ENCODE results near the gene FATE1.
A peak's percentile ranks its signal among the peaks of the same experiment; 100 is the strongest.

Gene FATE1

GRCh38 chrX:151704041-151704663, 11.7 kb upstream of the FATE1 start:
- no peak for DNase-seq (ENCODE audit: low read depth, low spot score)

- no peak for DNase-seq (ENCODE audit: low read depth, low spot score)
These were observed 7.0 kb upstream of the FATE1 start for GRCh38 chrX:151708821-151709220.

GRCh38 chrX:151710457-151710856, 5.4 kb upstream of the FATE1 start:
- DNase-seq (ENCODE audit: low read depth, low spot score): no peak

- no peak for DNase-seq (ENCODE audit: low read depth, low spot score)
These were observed 4.7 kb upstream of the FATE1 start for GRCh38 chrX:151711154-151711553.

- DNase-seq (ENCODE audit: low read depth, low spot score): no peak
These were observed 4.0 kb upstream of the FATE1 start for GRCh38 chrX:151711787-151712186.

DNA sequence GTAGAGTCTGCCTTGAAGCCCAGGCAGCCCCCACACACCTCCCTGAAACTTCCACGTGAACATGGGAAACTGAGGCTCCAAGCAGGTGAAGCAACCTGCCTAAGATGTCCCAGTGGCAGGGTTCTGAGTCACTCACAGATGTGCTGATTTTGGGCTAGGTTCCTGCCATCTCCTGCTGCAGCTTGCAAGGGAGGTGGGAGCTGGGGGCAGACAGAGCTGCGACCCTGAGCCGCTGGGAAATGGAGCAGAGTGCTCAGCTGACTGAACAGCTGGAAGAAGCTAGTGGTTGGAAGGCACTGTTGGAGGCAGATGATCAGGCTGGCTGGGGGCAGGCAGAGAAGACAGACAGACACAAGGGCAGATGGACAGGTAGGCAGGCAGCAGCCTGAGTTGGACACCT, 3.6 kb upstream of the FATE1 start:
- DNase-seq (ENCODE audit: low read depth, low spot score): no peak

DNA sequence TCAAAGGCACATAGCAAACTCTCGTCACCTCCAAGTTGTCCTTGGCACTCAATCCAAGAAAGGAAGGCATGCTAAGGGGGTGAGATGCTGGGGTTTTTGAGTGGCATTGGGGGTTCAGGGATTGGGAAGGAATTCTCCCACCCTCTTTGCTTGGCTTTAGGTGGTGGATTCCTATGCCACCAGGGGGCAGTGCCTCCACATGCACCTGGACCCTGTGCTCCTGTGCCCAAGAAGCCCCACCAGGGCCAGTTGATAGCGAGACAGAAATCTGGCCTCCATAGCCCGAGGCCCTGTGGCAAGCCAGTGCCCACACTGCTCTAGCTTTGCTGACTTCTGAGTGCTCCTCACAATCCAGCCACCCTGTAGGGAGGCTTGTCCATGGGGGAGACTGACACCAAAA, 2.0 kb upstream of the FATE1 start:
- DNase-seq (ENCODE audit: low read depth, low spot score): peak; percentile 74

DNA sequence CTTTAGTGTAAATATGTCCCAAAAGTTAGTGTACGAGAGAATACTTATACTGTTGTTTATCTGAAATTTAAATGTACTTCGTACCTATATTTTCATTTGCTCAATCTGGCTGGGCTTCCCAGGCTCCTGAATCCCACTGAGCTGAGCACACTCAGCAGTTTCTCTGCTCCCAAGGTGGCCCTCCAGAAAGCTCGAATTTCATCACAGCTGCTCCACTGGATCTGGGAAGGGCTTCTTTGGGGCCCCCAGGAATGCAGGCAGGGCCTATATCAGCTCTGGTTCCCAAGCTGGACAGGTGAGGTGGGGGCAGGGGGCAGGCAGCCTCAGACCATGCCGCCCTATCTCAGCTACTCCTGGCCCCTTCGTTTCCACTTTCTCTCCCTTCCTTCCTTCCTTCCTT, 1.5 kb upstream of the FATE1 start:
- peak; percentile 34 for DNase-seq (ENCODE audit: low read depth, low spot score)

GRCh38 chrX:151722241-151722846, 6.5 kb downstream of the FATE1 start:
- DNase-seq (ENCODE audit: low read depth, low spot score): peak; percentile 91

- peak; percentile 41 for DNase-seq (ENCODE audit: low read depth, low spot score)
These were observed 7.4 kb downstream of the FATE1 start for GRCh38 chrX:151723156-151723760.

- no peak for DNase-seq (ENCODE audit: low read depth, low spot score)
These were observed 8.9 kb downstream of the FATE1 start for GRCh38 chrX:151724563-151725337.

- DNase-seq (ENCODE audit: low read depth, low spot score): no peak
These were observed 9.4 kb downstream of the FATE1 start for GRCh38 chrX:151725338-151725614.

DNA sequence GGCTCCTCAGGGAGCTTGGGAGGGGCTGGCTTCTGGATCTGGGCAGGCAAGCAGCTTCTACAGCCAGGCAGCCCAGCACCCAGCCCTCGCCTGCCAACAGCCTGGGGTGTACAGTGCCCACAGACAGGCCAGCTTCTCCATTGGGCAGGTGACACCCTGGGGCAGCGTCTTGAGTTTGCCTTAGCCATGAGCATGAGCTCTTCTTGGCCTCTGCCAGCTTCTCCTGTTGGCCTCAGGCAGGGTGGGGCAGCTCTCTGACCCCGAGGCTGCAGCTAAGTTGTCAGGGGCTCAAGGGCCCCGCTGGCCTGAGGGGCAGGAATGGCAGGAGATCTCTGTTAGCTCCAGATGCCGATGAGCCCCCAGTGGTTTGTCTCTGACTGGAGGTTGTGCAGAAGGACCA, 10.9 kb downstream of the FATE1 start:
- DNase-seq (ENCODE audit: low read depth, low spot score): no peak

GRCh38 chrX:151727346-151727745, 11.5 kb downstream of the FATE1 start:
- no peak for DNase-seq (ENCODE audit: low read depth, low spot score)

GRCh38 chrX:151729056-151729725, 13.4 kb downstream of the FATE1 start:
- DNase-seq (ENCODE audit: low read depth, low spot score): no peak

GRCh38 chrX:151734446-151734845, 18.6 kb downstream of the FATE1 start, which contains the start of gene CNGA2:
Gene CNGA2 (plus strand): TSS chrX:151734746. CDS start chrX:151738484, 3,738 bp downstream.
- DNase-seq (ENCODE audit: low read depth, low spot score): no peak

- no peak for DNase-seq (ENCODE audit: low read depth, low spot score)
These were observed 19.4 kb downstream of the FATE1 start for GRCh38 chrX:151735219-151735618.

DNA sequence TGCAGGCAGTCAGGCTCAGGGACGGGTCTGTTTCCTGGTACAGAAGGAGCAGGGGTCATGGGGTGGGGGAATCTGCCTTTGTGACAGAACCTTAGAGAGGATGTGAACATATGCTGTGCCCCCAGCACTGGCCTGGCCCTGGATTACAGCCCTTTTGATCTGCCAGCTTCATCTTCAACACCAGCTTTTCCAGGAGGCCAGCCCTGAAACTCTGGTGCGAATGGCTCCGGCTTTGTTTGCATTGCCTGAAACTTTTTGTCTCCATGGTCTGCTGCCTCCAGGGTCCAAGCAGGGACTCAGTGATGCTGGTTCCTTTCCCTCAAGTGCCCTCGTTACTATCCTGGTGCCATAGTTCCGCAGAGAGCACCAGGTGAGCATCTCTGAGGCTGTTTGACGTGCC, 20.9 kb downstream of the FATE1 start:
- DNase-seq (ENCODE audit: low read depth, low spot score): no peak

- DNase-seq (ENCODE audit: low read depth, low spot score): no peak
These were observed 21.7 kb downstream of the FATE1 start for GRCh38 chrX:151737494-151737893.

- no peak for DNase-seq (ENCODE audit: low read depth, low spot score)
These were observed 22.9 kb downstream of the FATE1 start for GRCh38 chrX:151738751-151739150.

GRCh38 chrX:151741606-151742005, 25.8 kb downstream of the FATE1 start:
- no peak for DNase-seq (ENCODE audit: low read depth, low spot score)

- DNase-seq (ENCODE audit: low read depth, low spot score): no peak
These were observed 26.5 kb downstream of the FATE1 start for GRCh38 chrX:151742311-151742710.
